ENCODE results near the gene SEMA4G. TPM values are rescaled to one million over a fixed set of nuclear protein-coding genes. Genes with fewer than 3 reads are reported as not detected.
A peak's percentile ranks its signal among the peaks of the same experiment; 100 is the strongest.

Gene SEMA4G
- total and polyA plus RNA-seq, 2 of the 8 experiments (the other 6 are each of a cell fraction or from before 2014, with no cell fraction given), result 7.1 to 18.2 TPM

GRCh38 chr10:100972115-100972903 is 3.0 kb downstream of the SEMA4G start:
- Histone ChIP-seq H3K4ac (replicated peaks; ENCODE audit: insufficient read length, low read depth, low read length) (no peak overlapping the region), H4K91ac (replicated peaks; ENCODE audit: insufficient read length, low read length) (no peak overlapping the region), H4K8ac (ENCODE audit: extremely low read depth, insufficient read depth, low read length) (no peak overlapping the region), H3K18ac (ENCODE audit: extremely low read depth, low read length) (no peak overlapping the region), H3K79me2 (ENCODE audit: control insufficient read depth in 1 of 2, insufficient read depth in 2 of 2, low read length in 2 of 2) (no peaks in the 10 kb centered on the region), H2BK5ac (ENCODE audit: low read depth, low read length) (no peak overlapping the region), H3K36me3 (ENCODE audit: control insufficient read depth in 2 of 4, insufficient read depth in 4 of 4, low read length in 3 of 4) (no peaks in the 10 kb centered on the region), H3K4me3 (ENCODE audit: extremely low read depth in 1 of 4, insufficient read depth in 2 of 4, low read depth in 3 of 4, low read length in 4 of 4) (peak overlapping the region in 1 of 4 experiments; percentile 2; a peak in 1 of 8 replicates), H2BK20ac (ENCODE audit: low read length) (no peak overlapping the region), H3K23me2 (ENCODE audit: low read depth, low read length) (peaks cover 9% of the 10 kb centered on the region), H3K23ac (ENCODE audit: insufficient read length) (no peak overlapping the region), H2BK15ac (ENCODE audit: low read length) (no peak overlapping the region), H2BK120ac (replicated peaks; ENCODE audit: low read depth, low read length) (no peak overlapping the region), H3K27ac (ENCODE audit: low read depth, low read length) (no peak overlapping the region), H3K27me3 (replicated peaks in 1 of 4; ENCODE audit: control insufficient read depth in 3 of 4, extremely low read depth in 1 of 4, insufficient read depth in 3 of 4, low read length in 3 of 4) (peaks cover 0 to 3% (median 1%) of the 10 kb centered on the region in 4 experiments; a peak in 1 of 7 replicates), H3K9ac (replicated peaks in 1 of 4; ENCODE audit: extremely low read depth in 1 of 4, low read depth in 3 of 4, low read length in 3 of 4) (no peak overlapping the region), H3K56ac (replicated peaks; ENCODE audit: insufficient read length, low read depth, low read length) (no peak overlapping the region), H2AFZ (ENCODE audit: low read length) (no peak overlapping the region), H3K79me1 (ENCODE audit: low read depth, low read length) (no peaks in the 10 kb centered on the region), H3K9me3 (ENCODE audit: insufficient read depth in 2 of 2, low read depth in 1 of 2, low read length in 1 of 2) (no peaks in the 10 kb centered on the region), H4K20me1 (replicated peaks in 1 of 2; ENCODE audit: control insufficient read depth in 1 of 2, insufficient read depth in 2 of 2, low read length in 2 of 2) (peaks cover 0 to 11% of the 10 kb centered on the region in 2 experiments), H3K14ac (ENCODE audit: insufficient read length) (no peak overlapping the region), H2BK12ac (ENCODE audit: low read depth, low read length) (no peak overlapping the region), H3K4me2 (ENCODE audit: insufficient read depth in 1 of 2, low read depth in 2 of 2, low read length in 2 of 2) (peak overlapping the region in 1 of 2 experiments; percentile 29; a peak in 1 of 4 replicates), H2AK5ac (ENCODE audit: low read depth, low read length) (no peak overlapping the region), H4K5ac (ENCODE audit: insufficient read length, low read depth, low read length) (no peak overlapping the region), H3K4me1 (replicated peaks in 1 of 4; ENCODE audit: control insufficient read depth in 3 of 4, insufficient read depth in 4 of 4, low read length in 3 of 4) (peaks cover 7 to 19% (median 10%) of the 10 kb centered on the region in 4 experiments)
- WGBS, 2 experiments (ENCODE audit: extremely low coverage in 1 of 2, insufficient coverage in 1 of 2, insufficient read length in 1 of 2, insufficient replicate concordance in 2 of 2, low coverage in 1 of 2, low lambda C conversion rate in 2 of 2, missing lambda C conversion rate in 1 of 2), result 85% methylated on average over 12 of the region's 13 CpGs; no CpG with 5 or more reads in 1 of the 2 experiments
- POLR2A ChIA-PET (ENCODE audit: partially characterized antibody), result interaction anchor here (0.7 to 2.9 kb wide), 4 partner anchors 13 to 25 kb away, joined by 3 to 10 read pairs (median 4); partner anchors contain the start of genes MRPL43 and TWNK
- DNase-seq (ENCODE audit: low read depth in 1 of 2, low spot score in 2 of 2), result no peak
- FAIRE-seq, result no peak
- TF ChIP-seq NANOG (IDR thresholded peaks at IDR 0.05; ENCODE audit: insufficient read depth, low read depth, low read length, poor library complexity, severe bottlenecking) (no peak), CTCF (IDR thresholded peaks at IDR 0.05; ENCODE audit: control extremely low read depth in 1 of 3, insufficient read depth in 1 of 3, low read depth in 1 of 3, low read length in 3 of 3) (peak in 1 of 3 experiments; percentile 1; a peak in 1 of 4 replicates)
- CTCF ChIA-PET (ENCODE audit: partially characterized antibody), result interaction anchor here (1.0 to 3.0 kb wide), 7 partner anchors 14 to 69 kb away, joined by 3 to 15 read pairs (median 4); no protein-coding TSS in a partner anchor

All from H1 (cell line).